Uterus (tissue), 4 donors: ENCODE results near the gene CRELD2. TPM values are rescaled to one million over a fixed set of nuclear protein-coding genes. Genes with fewer than 3 reads are reported as not detected.

Experiments
- DNase-seq, 2 donors: peaks; one replicate each; pipeline ENCODE4 v3.0.0-alpha.2; 2019 to 2020
- H3K27ac ChIP-seq, 2 donors: fragments of 200-600 bp; sonication (generic); 1 replicate in 1 of 2; 2 replicates in 1 of 2; pipeline ENCODE4 v1.5.1; 2016 to 2018
- H3K27me3 ChIP-seq, 2 donors: fragments of 200-600 bp; sonication (generic); one replicate each; pipeline ENCODE4 v1.5.1; 2018 to 2019; ENCODE audit warnings: control low read depth in 1 of 2
- H3K36me3 ChIP-seq, 2 donors: fragments of 200-600 bp; sonication (generic); one replicate each; pipeline ENCODE4 v1.5.1; 2019; ENCODE audit warnings: control low read depth in 1 of 2
- H3K4me1 ChIP-seq, 2 donors: fragments of 200-600 bp; sonication (generic); one replicate each; pipeline ENCODE4 v1.5.1; 2018 to 2019; ENCODE audit warnings: control low read depth in 1 of 2
- H3K4me3 ChIP-seq, 2 donors: fragments of 200-600 bp; sonication (generic); 1 replicate in 1 of 2; 2 replicates in 1 of 2; pipeline ENCODE4 v1.5.1; 2018 to 2019; ENCODE audit warnings: mild to moderate bottlenecking in 1 of 2
- H3K9me3 ChIP-seq, 2 donors: fragments of 200-600 bp; sonication (generic); one replicate each; pipeline ENCODE4 v1.5.1; 2019; ENCODE audit warnings: control low read depth in 1 of 2
- CTCF ChIP-seq, 4 experiments: fragments of 200-600 bp in 2 of 4; fragments of 450-650 bp in 2 of 4; sonication (generic) in 2 of 4; IDR thresholded peaks; one replicate each; pipeline ENCODE4 v1.5.1; 2016 to 2019; ENCODE audit warnings: antibody characterized with exemption in 4 of 4, mild to moderate bottlenecking in 2 of 4, moderate library complexity in 1 of 4
- POLR2A ChIP-seq, 2 donors: fragments of 450-650 bp; IDR thresholded peaks; one replicate each; pipeline ENCODE4 v1.6.1; 2016; ENCODE audit warnings: antibody characterized with exemption in 2 of 2, mild to moderate bottlenecking in 1 of 2, moderate library complexity in 1 of 2
- intact Hi-C: fragments of 100-400 bp; cut with DNase I; formaldehyde crosslinking; loops from one replicate; pipeline ENCODE4 v1.15.1; 2023; ENCODE audit warnings: low total_unique reads
- total RNA-seq, 4 donors: library from RNA; depleted of rRNA in 3 of 4; stranded (reverse); fragments of >200 nt in 3 of 4; gene quantifications; one replicate each; pipeline versions ENCODE4 v1.1.0 to v1.2.4, GENCODE V29; 2014 to 2023
- donor health status: DM: yes; HTN: yes; CAD: no.

CRELD2 gene
- total RNA-seq, 4 donors from 2014 or later: 3.6 to 37.0 (median 14.6) TPM

- TF ChIP-seq POLR2A (IDR thresholded peaks at IDR 0.05): no peak
- TF ChIP-seq CTCF (IDR thresholded peaks at IDR 0.05): no peak
- Histone ChIP-seq H3K9me3 (no peaks in the 10 kb centered on the region), H3K36me3 (no peaks in the 10 kb centered on the region), H3K4me1 (peaks cover 0 to 24% of the 10 kb centered on the region in 2 donors), H3K4me3 (no peak overlapping the region), H3K27me3 (no peaks in the 10 kb centered on the region), H3K27ac (peak overlapping the region; percentile 22 to 68)
- intact Hi-C loops: loop anchor here (5.0 kb wide), 1 partner anchor 34 kb away; no protein-coding TSS in a partner anchor
- DNase-seq: no peak
Measured at GRCh38 chr22:49938565-49939136, 20.2 kb downstream of the CRELD2 start.

GRCh38 chr22:49941507-49942316 lies 23.3 kb downstream of the CRELD2 start:
- no peak for DNase-seq
- H3K9me3 ChIP-seq: no peaks in the 10 kb centered on the region
- H3K4me1 ChIP-seq: peaks cover 0 to 10% of the 10 kb centered on the region in 2 donors
- no peak overlapping the region for H3K4me3 ChIP-seq
- TF ChIP-seq CTCF (IDR thresholded peaks at IDR 0.05): no peak
- no peak for TF ChIP-seq POLR2A (IDR thresholded peaks at IDR 0.05)
- no peak overlapping the region for H3K27ac ChIP-seq
- intact Hi-C loops: no loop called here
- no peaks in the 10 kb centered on the region for H3K36me3 ChIP-seq
- H3K27me3 ChIP-seq: no peaks in the 10 kb centered on the region

- H3K27me3 ChIP-seq: no peaks in the 10 kb centered on the region
- no peaks in the 10 kb centered on the region for H3K36me3 ChIP-seq
- H3K4me1 ChIP-seq: no peaks in the 10 kb centered on the region
- H3K4me3 ChIP-seq: no peak overlapping the region
- TF ChIP-seq POLR2A (IDR thresholded peaks at IDR 0.05) (no peak), CTCF (IDR thresholded peaks at IDR 0.05) (no peak)
- H3K9me3 ChIP-seq: no peaks in the 10 kb centered on the region
- H3K27ac ChIP-seq: no peak overlapping the region
- intact Hi-C loops: no loop called here
- no peak for DNase-seq
Measured at GRCh38 chr22:49942565-49943404, 24.4 kb downstream of the CRELD2 start.

GRCh38 chr22:49943405-49943765 lies 25.0 kb downstream of the CRELD2 start:
- H3K9me3 ChIP-seq: no peaks in the 10 kb centered on the region
- no peak overlapping the region for H3K4me3 ChIP-seq
- DNase-seq: no peak
- no peaks in the 10 kb centered on the region for H3K36me3 ChIP-seq
- TF ChIP-seq POLR2A (IDR thresholded peaks at IDR 0.05): no peak
- intact Hi-C loops: no loop called here
- no peaks in the 10 kb centered on the region for H3K27me3 ChIP-seq
- no peaks in the 10 kb centered on the region for H3K4me1 ChIP-seq
- H3K27ac ChIP-seq: no peak overlapping the region

GRCh38 chr22:49943771-49944398 lies 25.5 kb downstream of the CRELD2 start:
- Histone ChIP-seq H3K4me3 (no peak overlapping the region), H3K4me1 (no peaks in the 10 kb centered on the region), H3K36me3 (no peaks in the 10 kb centered on the region), H3K9me3 (no peaks in the 10 kb centered on the region), H3K27ac (no peak overlapping the region), H3K27me3 (no peaks in the 10 kb centered on the region)
- TF ChIP-seq CTCF (IDR thresholded peaks at IDR 0.05): no peak
- TF ChIP-seq POLR2A (IDR thresholded peaks at IDR 0.05): no peak
- intact Hi-C loops: no loop called here
- no peak for DNase-seq
